D721Med (cell line): ENCODE data around the gene AMN.

Experiments used
- DNase-seq: peaks from one replicate; pipeline ENCODE4 v3.0.0; 2011; ENCODE audit warnings: low spot score; ENCODE audit not compliant: insufficient read length
- FAIRE-seq: peaks from 2 replicates; lab custom pipeline; 2011; peaks lifted over from hg19 to GRCh38; lab: Jason Lieb, UNC
- TF ChIP-seq, protein P1 (sequence below): IDR thresholded peaks from 2 replicates; pipeline ENCODE4 v1.5.1; 2012; ENCODE audit warnings: mild to moderate bottlenecking, control low read depth; ENCODE audit not compliant: insufficient read depth; ENCODE audit errors: missing control alignments

AMN gene

DNA sequence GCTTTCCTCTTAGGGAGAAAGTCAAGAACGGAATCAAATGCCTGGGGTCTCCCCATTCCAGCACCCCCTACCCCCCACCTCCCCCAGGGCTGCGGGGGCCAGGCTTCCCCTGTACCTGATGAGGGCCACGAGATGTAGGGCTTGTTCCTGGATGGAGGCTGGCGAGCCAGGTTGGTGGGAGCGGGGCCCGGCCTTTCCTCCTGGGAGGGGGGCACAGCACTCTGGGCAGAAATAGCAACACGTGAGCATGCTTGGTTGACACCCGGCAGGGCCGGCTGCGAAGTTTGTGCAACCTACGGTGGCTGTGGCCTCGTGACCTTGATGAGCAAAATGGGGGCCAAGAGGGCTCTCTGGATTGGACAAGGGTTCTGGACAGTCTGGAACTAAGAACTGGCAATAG, 15.7 kb downstream of the AMN start:
- DNase-seq, result no peak
- FAIRE-seq, result no peak
- TF ChIP-seq, protein P1, sequence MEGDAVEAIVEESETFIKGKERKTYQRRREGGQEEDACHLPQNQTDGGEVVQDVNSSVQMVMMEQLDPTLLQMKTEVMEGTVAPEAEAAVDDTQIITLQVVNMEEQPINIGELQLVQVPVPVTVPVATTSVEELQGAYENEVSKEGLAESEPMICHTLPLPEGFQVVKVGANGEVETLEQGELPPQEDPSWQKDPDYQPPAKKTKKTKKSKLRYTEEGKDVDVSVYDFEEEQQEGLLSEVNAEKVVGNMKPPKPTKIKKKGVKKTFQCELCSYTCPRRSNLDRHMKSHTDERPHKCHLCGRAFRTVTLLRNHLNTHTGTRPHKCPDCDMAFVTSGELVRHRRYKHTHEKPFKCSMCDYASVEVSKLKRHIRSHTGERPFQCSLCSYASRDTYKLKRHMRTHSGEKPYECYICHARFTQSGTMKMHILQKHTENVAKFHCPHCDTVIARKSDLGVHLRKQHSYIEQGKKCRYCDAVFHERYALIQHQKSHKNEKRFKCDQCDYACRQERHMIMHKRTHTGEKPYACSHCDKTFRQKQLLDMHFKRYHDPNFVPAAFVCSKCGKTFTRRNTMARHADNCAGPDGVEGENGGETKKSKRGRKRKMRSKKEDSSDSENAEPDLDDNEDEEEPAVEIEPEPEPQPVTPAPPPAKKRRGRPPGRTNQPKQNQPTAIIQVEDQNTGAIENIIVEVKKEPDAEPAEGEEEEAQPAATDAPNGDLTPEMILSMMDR, result no peak

DNA sequence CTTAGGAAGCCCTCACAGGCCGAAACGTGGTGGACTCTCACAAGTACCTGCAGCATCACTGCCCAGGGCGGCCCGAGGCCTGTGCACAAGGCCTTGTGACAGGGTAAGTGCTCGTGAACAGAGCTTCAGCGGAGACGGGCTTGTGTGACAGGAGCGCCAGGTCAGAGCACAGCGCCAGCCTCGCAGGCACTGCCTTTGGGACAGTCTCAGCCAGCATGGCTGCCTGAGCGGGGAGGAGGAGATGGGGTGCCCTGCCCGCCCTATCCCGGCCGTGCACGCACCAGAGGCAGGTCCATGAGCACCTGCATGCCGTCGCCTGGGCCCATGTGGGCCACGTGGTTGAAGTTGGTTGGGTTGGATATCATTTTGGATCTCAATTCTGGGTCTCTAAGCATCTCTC, 16.9 kb downstream of the AMN start:
- no peak for FAIRE-seq
- TF ChIP-seq, protein P1, result no peak
- DNase-seq, result no peak

DNA sequence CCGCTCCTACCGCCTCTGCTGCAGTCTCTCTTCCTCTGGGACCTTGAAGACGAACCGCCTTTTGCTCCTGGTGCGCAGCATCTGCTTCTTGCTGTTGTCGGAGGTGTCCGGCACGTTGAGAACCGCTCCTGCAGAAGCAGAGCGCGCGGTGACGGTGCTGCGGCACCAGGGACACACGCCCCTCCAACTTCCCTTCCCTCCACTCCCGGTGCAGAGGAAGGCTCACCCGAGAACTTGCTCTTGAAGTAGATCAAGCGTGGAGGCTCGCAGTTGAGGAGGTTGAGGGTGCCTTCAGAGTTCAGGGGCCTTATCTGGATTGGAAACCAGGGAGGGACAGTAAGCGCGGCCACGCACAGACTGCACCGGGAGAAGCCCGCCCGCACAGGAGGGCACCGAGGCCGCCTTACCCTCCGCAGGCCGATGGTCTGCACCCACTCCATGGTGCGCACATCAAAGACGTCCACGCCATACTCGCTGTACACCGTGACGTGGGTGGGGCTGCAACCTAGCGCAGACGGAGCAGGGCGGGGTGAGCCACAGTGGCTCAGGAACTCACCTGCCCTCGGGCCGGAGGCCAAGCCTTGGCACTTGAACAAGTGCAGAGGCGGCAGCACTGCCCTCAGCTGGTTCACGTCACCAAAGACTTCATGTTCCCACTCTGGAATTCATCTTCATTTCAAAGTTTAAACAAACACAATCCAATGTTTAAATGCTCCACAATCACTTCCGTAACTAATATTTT, 17.5 kb downstream of the AMN start:
- DNase-seq, result no peak
- FAIRE-seq, result no peak
- TF ChIP-seq, protein P1, result no peak

DNA sequence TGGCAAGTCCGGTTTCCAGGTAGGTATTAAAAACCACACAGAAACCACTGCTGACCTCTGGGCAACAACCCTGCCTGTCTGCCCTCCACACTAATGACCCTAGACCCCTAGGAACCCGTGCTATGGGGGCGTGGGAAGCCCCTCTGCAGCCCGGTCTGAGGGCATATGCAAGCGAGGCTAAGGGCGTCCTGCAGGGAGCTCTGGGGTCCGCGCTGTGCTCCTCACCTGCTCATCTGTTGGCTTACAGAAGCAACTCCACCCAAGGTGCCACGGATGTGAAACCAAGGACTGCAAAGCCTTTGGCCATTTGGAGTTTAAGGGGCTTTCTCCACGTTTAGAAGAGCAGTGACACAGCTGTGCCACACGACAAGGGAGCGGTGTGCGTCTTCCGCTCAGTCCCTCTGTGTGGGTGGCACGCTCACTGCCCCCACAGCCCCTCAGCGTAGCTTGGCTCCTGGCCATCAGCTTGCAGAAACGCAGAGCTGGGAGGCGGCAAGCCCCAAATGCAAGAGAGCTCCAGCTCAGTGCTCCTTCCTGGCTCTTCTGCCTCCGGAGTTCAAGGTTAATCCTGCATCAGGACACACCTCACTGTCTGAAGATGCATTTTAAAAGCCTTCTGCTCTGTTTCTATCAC, 18.4 kb downstream of the AMN start:
- no peak for DNase-seq
- TF ChIP-seq, protein P1, result no peak
- FAIRE-seq, result no peak

DNA sequence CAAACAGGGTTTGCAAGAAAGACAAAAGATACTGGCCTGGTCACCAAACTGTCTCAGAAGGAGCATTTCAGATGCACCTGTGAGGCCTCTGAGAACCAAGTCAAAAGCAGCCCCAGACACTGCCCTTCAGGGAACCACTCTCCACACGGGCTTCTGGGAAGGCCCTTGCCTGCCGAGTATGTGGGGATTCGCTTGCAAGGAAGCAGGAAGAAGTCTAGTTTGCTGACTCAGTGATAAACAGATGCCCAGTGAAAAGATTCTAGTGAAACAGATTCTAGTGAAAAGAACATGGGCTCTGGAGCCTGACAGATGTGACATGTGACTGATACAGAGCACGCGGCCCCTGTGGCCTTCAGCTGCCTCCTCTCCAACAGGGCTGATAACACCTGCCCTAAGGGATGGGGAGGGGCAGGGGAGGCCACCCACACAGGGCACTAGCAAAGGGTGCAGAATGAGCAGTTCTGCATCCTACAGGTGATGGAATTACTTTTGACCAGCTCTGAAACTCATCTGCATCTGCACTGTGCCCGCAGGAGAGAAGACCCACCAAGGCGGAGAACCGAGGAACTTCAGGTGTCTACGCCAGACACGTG, 19.1 kb downstream of the AMN start:
- TF ChIP-seq, protein P1, result no peak
- DNase-seq (no peak), FAIRE-seq (no peak)

DNA sequence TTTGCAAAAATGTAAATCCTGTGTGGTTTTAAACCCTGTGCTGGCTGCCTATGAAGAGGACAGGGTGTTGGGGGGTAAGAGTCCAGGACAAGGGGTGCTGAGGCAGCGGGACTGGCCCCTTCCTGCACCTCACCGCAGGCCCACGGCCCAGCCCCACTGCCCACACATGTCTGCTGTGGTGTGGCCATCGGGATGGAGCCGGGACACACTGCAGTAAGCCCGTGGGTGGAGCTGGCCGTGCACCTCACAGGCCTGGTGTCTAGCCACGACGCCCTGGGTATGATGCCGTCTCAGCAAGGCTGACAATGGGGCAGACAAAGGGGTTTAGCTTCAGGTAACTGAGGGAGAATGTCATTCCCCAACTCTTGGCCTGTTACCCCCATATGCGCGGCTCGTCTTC, 19.6 kb downstream of the AMN start:
- TF ChIP-seq, protein P1, result no peak
- FAIRE-seq, result no peak
- DNase-seq, result no peak

DNA sequence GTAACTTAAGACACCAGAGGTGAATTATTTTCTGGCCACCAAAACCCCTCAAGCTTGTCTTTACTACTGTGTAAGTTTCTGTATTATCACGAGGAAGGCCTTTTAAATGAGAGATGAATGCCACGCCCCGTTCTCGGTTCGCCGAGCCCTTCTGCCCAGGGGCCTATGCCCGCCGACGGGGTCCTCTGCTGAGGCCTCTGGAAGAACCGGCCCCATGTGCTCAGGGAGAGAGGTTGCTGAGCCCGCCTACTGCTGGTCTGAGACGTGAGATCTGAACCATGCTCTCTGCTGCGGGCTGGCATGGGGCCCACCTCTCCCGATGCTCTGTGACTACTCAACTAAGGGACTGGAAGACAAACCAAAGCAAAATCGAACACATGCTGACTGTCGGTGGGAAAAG, 21.0 kb downstream of the AMN start:
- FAIRE-seq (no peak), DNase-seq (no peak)
- TF ChIP-seq, protein P1, result no peak
